BJ (cell line): ENCODE results near the gene FIP1L1. TPM values are rescaled to one million over a fixed set of nuclear protein-coding genes. Genes with fewer than 3 reads are reported as not detected.
"Not testable (repeated sequence)": the region's sequence is repeated elsewhere in the genome, so short reads cannot be mapped to it uniquely, and the experiment has no call there.

ENCODE experiments used
- CTCF ChIA-PET: fragments of 350-600 bp; formaldehyde crosslinking; extraction: SDS; loops from one replicate; lab custom pipeline; 2021; ENCODE audit warnings: antibody characterized with exemption, inconsistent platforms; lab: Yijun Ruan, JAX
- POLR2A ChIA-PET: fragments of 300-600 bp; sonication (Branson Sonifier 250); formaldehyde crosslinking; extraction: SDS; loops from one replicate; lab custom pipeline; 2021; ENCODE audit warnings: antibody characterized with exemption; lab: Charles Lee
- DNase-seq: peaks from one replicate; pipeline ENCODE4 v3.0.0-alpha.2; 2011; ENCODE audit warnings: low read depth
- H3K27me3 ChIP-seq: 2 replicates; pipeline ENCODE4 v1.6.0; 2011; ENCODE audit warnings: low read length; ENCODE audit not compliant: control insufficient read depth, insufficient read depth
- H3K36me3 ChIP-seq: 2 replicates; pipeline ENCODE4 v1.5.1; 2011; ENCODE audit warnings: low read length; ENCODE audit not compliant: control insufficient read depth, insufficient read depth
- H3K4me3 ChIP-seq: 2 replicates; pipeline ENCODE4 v1.5.1; 2011; ENCODE audit warnings: low read depth, mild to moderate bottlenecking, control low read depth, low read length
- CTCF ChIP-seq: IDR thresholded peaks from 2 replicates; pipeline ENCODE4 v1.5.1; 2011; ENCODE audit warnings: low read depth, mild to moderate bottlenecking, control low read depth, inconsistent platforms, low read length, moderate library complexity; ENCODE audit not compliant: insufficient read depth
- polyA plus RNA-seq: library from polyadenylated mRNA; depleted of rRNA; stranded (reverse); fragments of >200 nt; gene quantifications from 2 replicates; pipeline ENCODE4 v1.2.3, GENCODE V29; 2011

The FIP1L1 gene
- polyA plus RNA-seq, 1 experiment: 14.2 TPM

GRCh38 chr4:53465281-53465680 lies 87.8 kb downstream of the FIP1L1 start:
- no peak for DNase-seq
- CTCF ChIA-PET: no interaction called here
- Histone ChIP-seq H3K4me3 (no peak overlapping the region), H3K27me3 (no peaks in the 10 kb centered on the region), H3K36me3 (no peaks in the 10 kb centered on the region)
- POLR2A ChIA-PET: no interaction called here
- no peak for TF ChIP-seq CTCF

- no peak for TF ChIP-seq CTCF
- Histone ChIP-seq H3K27me3 (no peaks in the 10 kb centered on the region), H3K36me3 (no peaks in the 10 kb centered on the region), H3K4me3 (no peak overlapping the region)
- ChIA-PET POLR2A (no interaction called here), CTCF (interaction anchor here (1.9 kb wide), 1 partner anchor 11 kb away, joined by 4 read pairs; no protein-coding TSS in a partner anchor)
- no peak for DNase-seq
Measured at GRCh38 chr4:53465891-53466290, 88.5 kb downstream of the FIP1L1 start.

GRCh38 chr4:53466576-53466975 lies 89.1 kb downstream of the FIP1L1 start:
- H3K36me3 ChIP-seq, H3K27me3 ChIP-seq, H3K4me3 ChIP-seq, POLR2A ChIA-PET, DNase-seq: not testable (repeated sequence)
- CTCF ChIA-PET: interaction anchor here (1.9 kb wide), 1 partner anchor 12 kb away, joined by 4 read pairs; no protein-coding TSS in a partner anchor

- no peak for TF ChIP-seq CTCF
- CTCF ChIA-PET: interaction anchor here (0.6 to 2.9 kb wide), 6 partner anchors 12 to 464 kb away, joined by 3 to 10 read pairs (median 3); no protein-coding TSS in a partner anchor
- POLR2A ChIA-PET: interaction anchor here (1.0 kb wide), 1 partner anchor 206 kb away, joined by 3 read pairs; no protein-coding TSS in a partner anchor
- Histone ChIP-seq H3K36me3 (no peaks in the 10 kb centered on the region), H3K4me3 (no peak overlapping the region), H3K27me3 (no peaks in the 10 kb centered on the region)
- peak; percentile 99 for DNase-seq
Measured at GRCh38 chr4:53476232-53477037, 99.0 kb downstream of the FIP1L1 start.

- H3K4me3 ChIP-seq: no peak overlapping the region
- H3K27me3 ChIP-seq: no peaks in the 10 kb centered on the region
- CTCF ChIA-PET: interaction anchor here (0.8 to 2.9 kb wide), 5 partner anchors 13 to 461 kb away, joined by 3 to 10 read pairs (median 3); no protein-coding TSS in a partner anchor
- POLR2A ChIA-PET: interaction anchor here (1.0 kb wide), 1 partner anchor 205 kb away, joined by 3 read pairs; no protein-coding TSS in a partner anchor
- no peak for TF ChIP-seq CTCF
- DNase-seq: no peak
- H3K36me3 ChIP-seq: no peaks in the 10 kb centered on the region
Measured at GRCh38 chr4:53477038-53477565, 99.7 kb downstream of the FIP1L1 start.
